HTR-8/SVneo (cell line): ENCODE results near the gene CLEC4A.
A peak's percentile ranks its signal among the peaks of the same experiment; 100 is the strongest.
"Not testable (repeated sequence)": the region's sequence is repeated elsewhere in the genome, so short reads cannot be mapped to it uniquely, and the experiment has no call there.

Experiments
- DNase-seq: peaks from one replicate; pipeline ENCODE4 v3.0.0; 2011; ENCODE audit warnings: low spot score, mixed read lengths; ENCODE audit not compliant: insufficient read length
- FAIRE-seq: peaks from 2 replicates; lab custom pipeline; 2011; peaks lifted over from hg19 to GRCh38; lab: Jason Lieb, UNC

The CLEC4A gene

GRCh38 chr12:8123124-8123912 lies at the start of gene CLEC4A:
Gene CLEC4A (plus strand): TSS chr12:8123617. CDS start chr12:8123879, 262 bp downstream.
- FAIRE-seq (no peak), DNase-seq (no peak)

- no peak for FAIRE-seq
Measured at GRCh38 chr12:8075935-8076334, 47.5 kb upstream of the CLEC4A start.

GRCh38 chr12:8076366-8076765 lies 47.1 kb upstream of the CLEC4A start:
- DNase-seq (no peak), FAIRE-seq (no peak)

More at GRCh38 chr12:8075935-8076334, 47.5 kb upstream of the CLEC4A start:
- no peak for DNase-seq

- peak; percentile 20 for DNase-seq
- FAIRE-seq, result no peak
Measured at GRCh38 chr12:8077207-8077606, 46.2 kb upstream of the CLEC4A start.

GRCh38 chr12:8078398-8078797 lies 45.0 kb upstream of the CLEC4A start:
- no peak for FAIRE-seq
- DNase-seq, result peak; percentile 39

GRCh38 chr12:8078916-8079315 lies 44.5 kb upstream of the CLEC4A start:
- FAIRE-seq (no peak), DNase-seq (no peak)

GRCh38 chr12:8080120-8080519 lies 43.3 kb upstream of the CLEC4A start:
- no peak for DNase-seq
- no peak for FAIRE-seq

GRCh38 chr12:8081251-8081920 lies 42.0 kb upstream of the CLEC4A start:
- DNase-seq (no peak), FAIRE-seq (no peak)

GRCh38 chr12:8082808-8083100 lies 40.7 kb upstream of the CLEC4A start:
- FAIRE-seq (no peak), DNase-seq (no peak)

- FAIRE-seq, DNase-seq: not testable (repeated sequence)
Measured at GRCh38 chr12:8084351-8084750, 39.1 kb upstream of the CLEC4A start.

GRCh38 chr12:8087666-8088065 lies 35.8 kb upstream of the CLEC4A start:
- DNase-seq (no peak), FAIRE-seq (no peak)

GRCh38 chr12:8088574-8088973 lies 34.8 kb upstream of the CLEC4A start:
- DNase-seq (no peak), FAIRE-seq (no peak)

- not testable (repeated sequence) for FAIRE-seq, DNase-seq
Measured at GRCh38 chr12:8089277-8089676, 34.1 kb upstream of the CLEC4A start.

- DNase-seq (no peak), FAIRE-seq (no peak)
Measured at GRCh38 chr12:8089716-8090115, 33.7 kb upstream of the CLEC4A start.

GRCh38 chr12:8093291-8093690 lies 30.1 kb upstream of the CLEC4A start:
- no peak for DNase-seq

GRCh38 chr12:8096281-8096915 lies 27.0 kb upstream of the CLEC4A start:
- FAIRE-seq (peak; percentile 70), DNase-seq (no peak)

More at GRCh38 chr12:8093291-8093690, 30.1 kb upstream of the CLEC4A start:
- FAIRE-seq, result no peak

- FAIRE-seq (no peak), DNase-seq (no peak)
Measured at GRCh38 chr12:8099235-8099634, 24.2 kb upstream of the CLEC4A start.

GRCh38 chr12:8108808-8109398 lies 14.5 kb upstream of the CLEC4A start:
- DNase-seq (peak; percentile 54), FAIRE-seq (no peak)

- FAIRE-seq, DNase-seq: not testable (repeated sequence)
Measured at GRCh38 chr12:8113117-8113516, 10.3 kb upstream of the CLEC4A start.

- FAIRE-seq, result no peak
Measured at GRCh38 chr12:8120072-8120713, 3.2 kb upstream of the CLEC4A start.

More at GRCh38 chr12:8120072-8120713, 3.2 kb upstream of the CLEC4A start:
- no peak for DNase-seq
